K562 (cell line): ENCODE data around the gene MAGT1. TPM values are rescaled to one million over a fixed set of nuclear protein-coding genes. Genes with fewer than 3 reads are reported as not detected.

Source experiments
- ATAC-seq: fragments of 200-7000 bp; cut with Tn5 transposase; 3 replicates; pipeline ENCODE4 v1.9.1; 2020; ENCODE audit warnings: moderate library complexity
- BruUV-seq: library from RNA; stranded (reverse); fragments of 400-500 nt; replicated peaks from 2 replicates; lab custom pipeline; 2021; lab: Mats Ljungman, UMichigan
- CTCF ChIA-PET: fragments of 300-600 bp; formaldehyde crosslinking; extraction: SDS; loops from one replicate; lab custom pipeline; 2021; ENCODE audit warnings: low intra/inter-chr PET ratio; lab: Yijun Ruan, JAX
- POLR2A ChIA-PET: fragments of 300-600, 350-650 bp; sonication (Branson Sonifier 250); formaldehyde crosslinking; extraction: SDS; loops from one replicate; lab custom pipeline; 2021; ENCODE audit warnings: antibody characterized with exemption, inconsistent platforms; lab: Yijun Ruan, JAX
- DNase-seq, 4 experiments: peaks; one replicate each; pipeline versions ENCODE4 v3.0.0 to v3.0.0-alpha.2; 2011 to 2018; ENCODE audit warnings: low spot score in 3 of 4, mixed read lengths in 3 of 4; ENCODE audit errors: extremely low read depth in 1 of 4
- FAIRE-seq: peaks from 2 replicates; lab custom pipeline; 2011; peaks lifted over from hg19 to GRCh38; lab: Jason Lieb, UNC
- H2AFZ ChIP-seq: 2 replicates; pipeline ENCODE4 v1.6.0; 2011; ENCODE audit warnings: low read depth, low read length, control low read depth, inconsistent platforms
- H3K27ac ChIP-seq: fragments of 200-600 bp; 3 replicates; pipeline ENCODE4 v1.8.0; 2011; ENCODE audit warnings: low read depth, mild to moderate bottlenecking, control low read depth, inconsistent platforms, low read length, moderate library complexity, mixed read lengths; ENCODE audit errors: extremely low read depth
- H3K27me3 ChIP-seq, 2 experiments: fragments of 300-600 bp in 1 of 2; 2 replicates in 1 of 2; 3 replicates in 1 of 2; pipeline versions ENCODE4 v1.6.0 to v1.8.0; 2011; ENCODE audit warnings: inconsistent platforms in 2 of 2, low read length in 2 of 2, mild to moderate bottlenecking in 1 of 2, mixed read lengths in 1 of 2, moderate library complexity in 1 of 2; ENCODE audit not compliant: control insufficient read depth in 2 of 2, insufficient read depth in 2 of 2
- H3K36me3 ChIP-seq: fragments of 300-600 bp; 3 replicates; pipeline ENCODE4 v1.8.0; 2011; ENCODE audit warnings: mild to moderate bottlenecking, low read length, inconsistent platforms; ENCODE audit not compliant: control insufficient read depth, insufficient read depth
- H3K4me1 ChIP-seq, 2 experiments: fragments of 200-600 bp in 1 of 2; replicated peaks in 1 of 2; 2 replicates in 1 of 2; 3 replicates in 1 of 2; pipeline versions ENCODE4 v1.5.1 to v1.8.0; 2011; ENCODE audit warnings: inconsistent platforms in 2 of 2, low read length in 2 of 2, mild to moderate bottlenecking in 1 of 2, mixed read lengths in 1 of 2, moderate library complexity in 1 of 2; ENCODE audit not compliant: control insufficient read depth in 2 of 2, insufficient read depth in 2 of 2
- H3K4me2 ChIP-seq: 2 replicates; pipeline ENCODE4 v1.6.1; 2011; ENCODE audit warnings: low read length, control low read depth, inconsistent platforms, mixed read lengths; ENCODE audit not compliant: insufficient read depth
- H3K4me3 ChIP-seq: fragments of 200-600 bp; sonication (generic), shearing (Covaris generic); 2 replicates; pipeline ENCODE4 v1.5.1; 2016; ENCODE audit warnings: control low read depth, inconsistent platforms
- H3K79me2 ChIP-seq: fragments of 200-600 bp; 3 replicates; pipeline ENCODE4 v1.8.0; 2011; ENCODE audit warnings: low read length, inconsistent platforms; ENCODE audit not compliant: control insufficient read depth, insufficient read depth
- H3K9ac ChIP-seq, 2 experiments: 2 replicates each; pipeline versions ENCODE4 v1.6.0 to v1.6.1; 2011; ENCODE audit warnings: low read depth in 2 of 2, low read length in 2 of 2, control low read depth in 1 of 2, inconsistent platforms in 1 of 2, mild to moderate bottlenecking in 1 of 2, mixed read lengths in 1 of 2; ENCODE audit not compliant: insufficient read depth in 1 of 2
- H3K9me1 ChIP-seq: one replicate; pipeline ENCODE4 v1.6.0; 2011; ENCODE audit warnings: inconsistent platforms, mild to moderate bottlenecking, low read length, moderate library complexity; ENCODE audit not compliant: control insufficient read depth, insufficient read depth
- H3K9me3 ChIP-seq: replicated peaks from 2 replicates; pipeline ENCODE4 v1.5.1; 2011; ENCODE audit warnings: low read depth, low read length, inconsistent platforms; ENCODE audit not compliant: control insufficient read depth, insufficient read depth
- H4K20me1 ChIP-seq: replicated peaks from 2 replicates; pipeline ENCODE4 v1.6.1; 2011; ENCODE audit warnings: low read length, inconsistent platforms, mixed read lengths; ENCODE audit not compliant: control insufficient read depth, insufficient read depth
- ATF1 ChIP-seq, 2 experiments: fragments of 450-650 bp in 1 of 2; IDR thresholded peaks; 2 replicates each; pipeline ENCODE4 v1.6.1; 2016; ENCODE audit warnings: missing compliant biosample characterization in 1 of 2, missing genetic modification characterization in 1 of 2
- ATF7 ChIP-seq: fragments of 450-650 bp; IDR thresholded peaks from 2 replicates; pipeline ENCODE4 v1.7.1; 2014; ENCODE audit warnings: mild to moderate bottlenecking, moderate library complexity
- HEY1 ChIP-seq: fragments of 250-450 bp; sonication (Bioruptor Pico); IDR thresholded peaks from 2 replicates; pipeline ENCODE4 v1.5.0; 2020; ENCODE audit warnings: mild to moderate bottlenecking, moderate library complexity, borderline replicate concordance
- L3MBTL2 ChIP-seq: fragments of 450-650 bp; IDR thresholded peaks from 2 replicates; pipeline ENCODE4 v1.6.1; 2016; ENCODE audit warnings: mild to moderate bottlenecking, moderate library complexity
- MTF1 ChIP-seq: fragments of 250-450 bp; sonication (Bioruptor Pico); IDR thresholded peaks from 2 replicates; pipeline ENCODE4 v1.9.0; 2021; ENCODE audit warnings: moderate library complexity, mild to moderate bottlenecking, inconsistent platforms, borderline replicate concordance
- NFRKB ChIP-seq: fragments of 450-650 bp; IDR thresholded peaks from 2 replicates; pipeline ENCODE4 v1.6.1; 2016; ENCODE audit warnings: low read depth
- NFYB ChIP-seq: IDR thresholded peaks from 2 replicates; pipeline ENCODE4 v1.6.1; 2011; ENCODE audit warnings: mild to moderate bottlenecking, moderate library complexity; ENCODE audit not compliant: insufficient read length; ENCODE audit errors: extremely low read depth
- RBM25 ChIP-seq: fragments of 200-400 bp; formaldehyde crosslinking; IDR thresholded peaks from 2 replicates; pipeline ENCODE4 v1.6.1; 2018; ENCODE audit warnings: low read length, low read depth, moderate library complexity; ENCODE audit not compliant: severe bottlenecking
- WGBS: fragments of 100-300 bp; shearing (Covaris generic); methylation state at CpG from one replicate; pipeline ENCODE4 v1.1.6; 2016; ENCODE audit warnings: low coverage, mixed read lengths; ENCODE audit not compliant: insufficient coverage; ENCODE audit errors: missing lambda C conversion rate; 5-methylcytosine and 5-hydroxymethylcytosine counted together
- in situ Hi-C: fragments of 300-500 bp; cut with MboI; formaldehyde crosslinking; loops from 4 replicates; pipeline ENCODE4 v1.15.0; 2018; ENCODE audit warnings: inconsistent platforms, mixed read lengths
- intact Hi-C: fragments of 100-400 bp; cut with micrococcal nuclease; formaldehyde crosslinking; loops from 2 replicates; pipeline ENCODE4 v1.14.2; 2022
- polyA plus RNA-seq, 8 experiments: library from polyadenylated mRNA; depleted of rRNA in 4 of 8; stranded (reverse) in 5 of 8; unstranded in 3 of 8; fragments of >200 nt; fragmentation: Nextera tagmentation in 2 of 8; fragmentation: Illumina TruSeq in 1 of 8; extraction: Ambion mirVana in 2 of 8; extraction: Trizol in 1 of 8; gene quantifications; 2 replicates each; pipeline versions ENCODE4 v1.2.1 to v1.2.3, GENCODE V29; 2011 to 2014; ENCODE audit warnings: inconsistent platforms in 1 of 8, missing spikeins in 1 of 8
- total RNA-seq, 7 experiments: library from RNA; depleted of rRNA in 6 of 7; stranded (reverse); fragments of >200 nt in 6 of 7; fragmentation: Illumina TruSeq in 2 of 7; extraction: Trizol in 2 of 7; gene quantifications; 2 replicates each; pipeline versions ENCODE4 v1.2.1 to v1.2.3, GENCODE V29; 2011 to 2021; ENCODE audit warnings: low replicate concordance in 1 of 7

Gene MAGT1
- total and polyA plus RNA-seq, 9 of the 15 experiments (the other 6 are each of a cell fraction or from before 2014, with no cell fraction given), result 15.5 to 46.2 (median 28.8) TPM

DNA sequence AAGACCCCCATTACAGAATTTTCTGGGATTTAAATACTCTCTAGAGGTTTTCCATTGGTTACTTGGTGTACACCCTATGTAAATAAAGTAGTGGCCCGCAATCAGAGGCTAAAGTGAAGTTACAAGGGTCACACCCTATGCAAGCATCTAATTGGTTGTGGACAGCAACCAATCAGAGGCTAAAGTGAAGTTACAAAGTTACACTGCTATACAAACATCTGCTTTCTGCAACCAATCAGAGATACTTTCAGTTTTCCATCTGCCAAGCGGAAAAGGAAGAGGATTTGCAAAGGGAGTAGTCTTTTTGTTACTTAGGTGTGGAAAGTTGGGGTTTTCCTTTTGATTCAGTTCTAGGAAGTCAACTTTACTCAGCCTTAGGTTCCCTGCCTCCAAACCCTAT is 107.2 kb downstream of the MAGT1 start:
- no peak overlapping the region for H3K27ac ChIP-seq
- no peak overlapping the region for H3K4me3 ChIP-seq
- intact Hi-C loops (loop anchor here (5.0 kb wide), 1 partner anchor 109 kb away; the partner anchor contains the start of genes COX7B and MAGT1), in situ Hi-C loops (no loop called here)
- ChIA-PET POLR2A (no interaction called here), CTCF (no interaction called here)
- H3K4me1 ChIP-seq, result peaks cover 0 to 4% of the 10 kb centered on the region in 2 experiments; a peak in 2 of 5 replicates
- TF ChIP-seq RBM25 (peak; percentile 10), NFYB (peak; percentile 29), MTF1 (CRISPR knock-in tag) (no peak)
- H3K9ac ChIP-seq, result no peak overlapping the region
- no peak overlapping the region for H3K4me2 ChIP-seq
- no peak for FAIRE-seq
- H3K36me3 ChIP-seq, result 0 out of 3 replicates have a peak, but pooled peaks cover 3% of the 10 kb centered on the region
- DNase-seq, result peak in 2 of 4 experiments; percentile 39 to 40
- H3K9me1 ChIP-seq, result no peaks in the 10 kb centered on the region
- H3K9me3 ChIP-seq, result no peaks in the 10 kb centered on the region
- BruUV-seq, result no TSS peak
- peak overlapping the region; percentile 78 for H2AFZ ChIP-seq
- no peaks in the 10 kb centered on the region for H3K27me3 ChIP-seq
- no peaks in the 10 kb centered on the region for H4K20me1 ChIP-seq
- WGBS, result 9% methylated on average over 2 of the region's 2 CpGs
- ATAC-seq, result peak; percentile 56
- H3K79me2 ChIP-seq, result peaks cover 31% of the 10 kb centered on the region

DNA sequence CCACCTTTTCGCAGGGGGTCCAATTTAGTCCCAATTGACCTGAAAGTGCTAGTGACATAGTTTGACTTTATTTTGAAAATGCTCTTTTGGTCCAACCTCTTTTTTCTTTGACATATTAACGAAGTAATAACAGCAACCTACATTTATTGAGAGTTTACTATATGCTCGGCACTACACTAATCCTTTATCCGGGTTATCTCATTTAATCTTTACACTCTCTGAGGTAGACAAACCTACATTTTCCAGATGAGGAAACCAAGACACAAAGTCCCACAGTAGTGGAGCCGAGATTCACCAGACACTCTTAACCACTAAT is 108.9 kb downstream of the MAGT1 start:
- peak overlapping the region; percentile 82 for H3K27ac ChIP-seq
- no TSS peak for BruUV-seq
- H3K4me3 ChIP-seq, result peak overlapping the region; percentile 55
- ATAC-seq (no peak; the same call in 2 of the 3 replicates), FAIRE-seq (no peak), DNase-seq (no peak)
- CTCF ChIA-PET, result no interaction called here
- POLR2A ChIA-PET, result no interaction called here
- no peaks in the 10 kb centered on the region for H4K20me1 ChIP-seq
- WGBS, result 0% methylated on average over 5 of the region's 5 CpGs
- H3K9ac ChIP-seq, result peak overlapping the region; percentile 71 to 96; a peak in 3 of 4 replicates
- no peaks in the 10 kb centered on the region for H3K9me3 ChIP-seq
- in situ Hi-C loops (no loop called here), intact Hi-C loops (loop anchor here (5.0 kb wide), 1 partner anchor 111 kb away; the partner anchor contains the start of genes COX7B and MAGT1)
- H3K27me3 ChIP-seq, result no peaks in the 10 kb centered on the region
- TF ChIP-seq ATF1 (CRISPR knock-in tag; IDR thresholded peaks at IDR 0.05) (no peak), ATF1 (tag; IDR thresholded peaks at IDR 0.05) (peak; percentile 75; the same call in 1 of the 2 replicates), NFRKB (no peak), HEY1 (CRISPR knock-in tag) (no peak), ATF7 (peak; percentile 7; the same call in 1 of the 2 replicates), L3MBTL2 (peak; percentile 3; the same call in 1 of the 2 replicates)
- no peaks in the 10 kb centered on the region for H3K9me1 ChIP-seq
- 0 out of 3 replicates have a peak, but pooled peaks cover 3% of the 10 kb centered on the region for H3K36me3 ChIP-seq
- H2AFZ ChIP-seq, result peak overlapping the region; percentile 87
- peaks cover 0 to 4% of the 10 kb centered on the region in 2 experiments; a peak in 2 of 5 replicates for H3K4me1 ChIP-seq
- H3K79me2 ChIP-seq, result peaks cover 47% of the 10 kb centered on the region
- peak overlapping the region; percentile 76 for H3K4me2 ChIP-seq
